GM12891 (cell line): ENCODE data around the gene ATP6V0E2.

ENCODE experiments used
- DNase-seq: peaks from one replicate; pipeline ENCODE4 v3.0.0; 2011; ENCODE audit warnings: low spot score; ENCODE audit not compliant: insufficient read length
- FAIRE-seq: peaks from 2 replicates; lab custom pipeline; 2011; peaks lifted over from hg19 to GRCh38; lab: Jason Lieb, UNC
- PAX5 ChIP-seq: IDR thresholded peaks from 2 replicates; pipeline ENCODE4 v1.6.1; 2011; ENCODE audit warnings: low read length, moderate library complexity, mild to moderate bottlenecking; ENCODE audit not compliant: insufficient read depth, severe bottlenecking
- POLR2A ChIP-seq: IDR thresholded peaks from 2 replicates; pipeline ENCODE4 v1.6.1; 2011; ENCODE audit warnings: low read depth, low read length, control low read depth
- POLR2AphosphoS5 ChIP-seq: IDR thresholded peaks from 2 replicates; pipeline ENCODE4 v1.6.1; 2011; ENCODE audit warnings: low read depth, low read length, control low read depth
- POU2F2 ChIP-seq: IDR thresholded peaks from 2 replicates; pipeline ENCODE4 v1.6.1; 2011; ENCODE audit warnings: low read depth, mild to moderate bottlenecking, control low read depth, low read length, moderate library complexity
- SPI1 ChIP-seq: IDR thresholded peaks from 2 replicates; pipeline ENCODE4 v1.6.1; 2011; ENCODE audit warnings: low read depth, low read length, control low read depth
- TAF1 ChIP-seq: IDR thresholded peaks from 2 replicates; pipeline ENCODE4 v1.6.1; 2011; ENCODE audit warnings: low read depth, low read length, control low read depth

The ATP6V0E2 gene

GRCh38 chr7:149863500-149863899 lies 10.3 kb upstream of the ATP6V0E2 start:
- no peak for FAIRE-seq
- DNase-seq, result no peak
- TF ChIP-seq POLR2A, result no peak
- no peak for TF ChIP-seq POLR2AphosphoS5
- TF ChIP-seq PAX5, result no peak
- no peak for TF ChIP-seq POU2F2
- no peak for TF ChIP-seq SPI1
- TF ChIP-seq TAF1, result no peak

GRCh38 chr7:149864023-149864422 lies 9.7 kb upstream of the ATP6V0E2 start:
- no peak for DNase-seq
- no peak for FAIRE-seq
- TF ChIP-seq SPI1 (no peak), POLR2AphosphoS5 (no peak), POU2F2 (no peak), POLR2A (no peak), TAF1 (no peak), PAX5 (no peak)

DNA sequence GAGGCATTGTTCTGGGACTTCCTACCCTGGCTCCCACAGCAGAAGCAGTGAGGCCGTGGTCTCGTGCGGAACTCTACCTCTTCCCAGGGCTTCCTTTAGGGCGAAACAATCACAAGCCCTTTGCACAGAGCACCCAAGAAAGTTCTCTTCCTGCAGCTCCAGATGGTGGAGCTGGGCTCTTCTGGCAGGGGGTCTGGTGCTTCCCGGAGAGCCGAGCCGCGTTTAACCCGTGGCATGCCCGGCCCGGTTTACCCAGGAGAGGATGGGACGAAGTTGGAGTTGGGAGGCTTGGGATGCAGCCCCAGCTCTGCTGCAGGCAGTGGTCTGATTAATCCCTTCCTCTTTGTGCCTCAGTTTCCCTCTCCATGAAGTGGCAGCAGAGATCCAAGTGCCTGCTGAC lies 9.0 kb upstream of the ATP6V0E2 start:
- DNase-seq (no peak), FAIRE-seq (no peak)
- TF ChIP-seq TAF1 (no peak), SPI1 (no peak), POU2F2 (no peak), POLR2AphosphoS5 (no peak), POLR2A (no peak), PAX5 (no peak)

GRCh38 chr7:149865437-149865836 lies 8.3 kb upstream of the ATP6V0E2 start:
- TF ChIP-seq SPI1, result peak; percentile 24; the same call in 1 of the 2 replicates
- no peak for TF ChIP-seq PAX5
- FAIRE-seq, result no peak

DNA sequence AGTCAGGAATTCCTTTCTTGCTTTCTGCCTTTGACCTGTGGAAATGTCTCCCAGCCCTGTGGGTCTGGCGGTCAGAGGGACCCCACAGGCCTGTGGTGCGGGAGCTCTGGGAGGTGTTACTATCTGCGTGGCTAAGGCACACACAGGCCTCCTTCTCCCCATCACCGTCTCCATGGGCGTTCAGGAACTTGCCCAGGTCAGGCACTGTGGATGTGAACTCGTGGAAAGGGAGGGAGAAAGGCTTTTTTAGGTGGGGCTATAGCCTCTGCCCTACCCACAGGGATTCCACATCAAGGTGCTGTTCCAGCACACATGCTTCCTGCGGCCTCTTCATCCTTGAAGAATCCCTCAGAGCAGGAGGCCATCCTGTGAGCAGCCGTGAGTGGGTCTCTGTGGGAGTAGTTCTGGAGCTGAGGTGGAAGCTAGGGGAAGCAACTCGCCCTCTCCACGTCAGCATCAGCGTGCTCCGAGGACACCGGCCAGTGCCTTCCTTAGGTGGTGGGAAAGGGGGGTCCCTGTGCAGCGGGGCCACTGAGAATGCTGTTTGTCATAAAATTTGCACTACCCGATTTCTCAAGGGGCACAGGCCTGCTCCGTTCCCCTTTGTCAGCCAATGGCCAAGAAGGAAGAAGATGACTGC lies 7.5 kb upstream of the ATP6V0E2 start:
- TF ChIP-seq TAF1, result no peak
- TF ChIP-seq POU2F2, result no peak
- TF ChIP-seq POLR2AphosphoS5, result no peak
- TF ChIP-seq POLR2A, result no peak
- no peak for TF ChIP-seq PAX5
- TF ChIP-seq SPI1, result no peak
- DNase-seq, result no peak
- no peak for FAIRE-seq

More at GRCh38 chr7:149865437-149865836, 8.3 kb upstream of the ATP6V0E2 start:
- DNase-seq, result no peak

DNA sequence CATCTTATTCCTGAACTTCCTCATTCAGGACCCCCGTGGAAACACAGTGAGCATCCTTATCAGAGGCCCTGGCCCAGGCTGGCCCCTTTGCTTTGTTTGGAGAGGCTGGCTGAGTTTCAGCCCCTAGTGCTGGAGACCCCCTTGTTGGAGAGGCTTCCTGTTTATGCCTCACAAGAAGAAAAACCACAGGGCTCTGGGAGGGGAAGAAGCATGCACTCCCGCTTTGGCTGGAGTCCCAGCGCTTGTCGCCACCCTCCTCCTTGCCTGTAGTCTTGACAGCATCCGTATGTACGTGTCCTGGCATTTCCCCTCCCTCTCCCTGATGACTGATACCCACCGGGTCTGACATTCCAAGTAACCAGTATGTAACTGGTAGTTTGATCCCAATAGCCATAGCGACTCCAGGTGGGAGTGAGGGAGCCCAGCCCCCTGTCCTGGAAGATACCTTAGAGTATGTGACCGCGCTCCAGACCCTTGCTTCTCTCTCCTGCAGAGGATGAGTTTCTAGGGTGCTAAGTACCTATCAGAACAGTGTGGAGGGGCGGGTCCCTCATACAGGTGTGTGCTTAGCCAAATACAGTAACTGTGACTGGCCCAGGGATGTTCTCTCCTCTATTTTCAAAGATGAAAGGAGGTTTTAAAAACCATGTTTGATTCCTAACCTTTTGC lies 6.9 kb upstream of the ATP6V0E2 start:
- no peak for TF ChIP-seq PAX5
- DNase-seq (no peak), FAIRE-seq (no peak)

DNA sequence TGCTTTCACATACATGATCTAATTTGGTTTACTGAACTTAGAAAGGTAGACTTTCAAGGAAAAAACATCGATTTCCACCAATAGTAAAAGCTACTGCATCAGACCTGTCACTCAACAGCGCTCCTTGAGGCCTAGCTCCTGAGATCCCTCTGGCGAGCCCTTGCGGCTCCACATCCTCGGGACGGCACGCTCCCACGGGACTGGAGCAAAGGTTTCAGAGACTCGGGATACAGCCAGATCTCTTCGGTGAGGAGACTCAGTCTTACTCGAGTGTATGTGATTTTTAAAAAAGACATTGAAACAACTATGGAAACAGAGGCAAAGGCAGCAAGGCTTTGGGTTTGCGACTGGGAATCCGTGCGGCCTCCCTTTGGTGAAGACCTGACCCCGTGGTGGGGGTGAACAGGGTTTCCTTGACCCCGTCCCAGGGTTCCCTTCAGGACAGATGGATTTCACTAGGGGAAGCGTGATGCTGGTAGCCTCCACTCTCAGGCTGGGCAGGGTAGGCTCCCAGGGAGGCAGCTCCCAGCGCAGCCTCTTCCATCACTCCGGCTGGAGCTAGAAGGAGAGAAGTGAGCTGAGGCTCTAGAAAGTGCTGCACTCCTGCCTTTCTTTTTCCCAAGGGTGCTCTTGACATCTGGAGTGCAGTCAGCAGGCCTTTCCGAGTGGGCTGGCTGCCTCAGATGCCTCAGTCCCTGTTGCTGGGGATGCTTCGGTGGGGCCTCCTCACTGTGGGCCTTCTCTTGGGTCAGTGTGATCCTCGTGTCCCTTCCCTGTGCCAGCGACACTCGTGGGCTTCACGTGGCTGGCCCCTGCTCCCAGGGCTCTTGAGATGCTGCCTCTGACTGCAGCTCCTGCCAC lies 5.8 kb upstream of the ATP6V0E2 start:
- no peak for FAIRE-seq
- DNase-seq, result no peak
- TF ChIP-seq POU2F2 (no peak), PAX5 (no peak)

- FAIRE-seq (peak; percentile 58), DNase-seq (no peak)
- TF ChIP-seq SPI1 (peak; percentile 31; the same call in 1 of the 2 replicates), POLR2A (no peak), TAF1 (no peak), POLR2AphosphoS5 (no peak), POU2F2 (no peak)
These were observed 5.0 kb upstream of the ATP6V0E2 start for GRCh38 chr7:149868623-149869290.

DNA sequence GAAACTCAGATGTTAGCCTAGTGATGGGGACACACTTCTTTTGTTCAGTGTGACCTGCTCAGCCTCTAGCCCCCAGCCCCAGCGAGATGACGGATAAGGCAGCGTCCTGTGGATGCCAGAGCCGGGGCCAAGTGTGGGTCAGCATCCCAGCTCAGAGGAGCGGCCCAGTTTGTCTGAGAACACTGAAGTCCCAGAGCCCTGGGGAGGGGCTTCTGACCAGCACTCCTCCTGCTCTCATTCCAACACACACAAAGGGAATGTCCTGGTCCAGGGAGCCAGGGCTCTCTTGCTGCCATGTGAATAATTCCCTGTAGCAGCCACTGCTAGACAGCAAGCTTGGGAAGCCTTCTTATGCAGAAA lies 4.5 kb upstream of the ATP6V0E2 start:
- FAIRE-seq (no peak), DNase-seq (no peak)
- TF ChIP-seq SPI1, result no peak
- TF ChIP-seq PAX5, result no peak
- no peak for TF ChIP-seq POLR2A
- TF ChIP-seq TAF1, result no peak
- no peak for TF ChIP-seq POU2F2
- no peak for TF ChIP-seq POLR2AphosphoS5

GRCh38 chr7:149869867-149870266 lies 3.9 kb upstream of the ATP6V0E2 start:
- TF ChIP-seq SPI1 (no peak; the same call in 1 of the 2 replicates), POLR2A (no peak)
- DNase-seq, result no peak
- peak; percentile 80 for FAIRE-seq
